Cerebellar nuclear complex (tissue), 1 donor: ENCODE measurements around the gene DTNBP1.
A peak's percentile ranks its signal among the peaks of the same experiment; 100 is the strongest.

Source experiments
- DNase-seq, 2 experiments: peaks; one replicate each; lab custom pipeline; 2025; lab: John Stamatoyannopoulos, UW

DTNBP1 gene

GRCh38 chr6:15515226-15515625, 147.6 kb downstream of the DTNBP1 start:
- no peak for DNase-seq

GRCh38 chr6:15513801-15514711, 148.8 kb downstream of the DTNBP1 start:
- no peak for DNase-seq

- DNase-seq: no peak
Measured at GRCh38 chr6:15513131-15513771, 149.6 kb downstream of the DTNBP1 start.

- no peak for DNase-seq
Measured at GRCh38 chr6:15512721-15513120, 150.1 kb downstream of the DTNBP1 start.

GRCh38 chr6:15512126-15512525, 150.7 kb downstream of the DTNBP1 start:
- DNase-seq: peak in 1 of 2 experiments; percentile 39

GRCh38 chr6:15511248-15512125, 151.3 kb downstream of the DTNBP1 start:
- DNase-seq: no peak

DNA sequence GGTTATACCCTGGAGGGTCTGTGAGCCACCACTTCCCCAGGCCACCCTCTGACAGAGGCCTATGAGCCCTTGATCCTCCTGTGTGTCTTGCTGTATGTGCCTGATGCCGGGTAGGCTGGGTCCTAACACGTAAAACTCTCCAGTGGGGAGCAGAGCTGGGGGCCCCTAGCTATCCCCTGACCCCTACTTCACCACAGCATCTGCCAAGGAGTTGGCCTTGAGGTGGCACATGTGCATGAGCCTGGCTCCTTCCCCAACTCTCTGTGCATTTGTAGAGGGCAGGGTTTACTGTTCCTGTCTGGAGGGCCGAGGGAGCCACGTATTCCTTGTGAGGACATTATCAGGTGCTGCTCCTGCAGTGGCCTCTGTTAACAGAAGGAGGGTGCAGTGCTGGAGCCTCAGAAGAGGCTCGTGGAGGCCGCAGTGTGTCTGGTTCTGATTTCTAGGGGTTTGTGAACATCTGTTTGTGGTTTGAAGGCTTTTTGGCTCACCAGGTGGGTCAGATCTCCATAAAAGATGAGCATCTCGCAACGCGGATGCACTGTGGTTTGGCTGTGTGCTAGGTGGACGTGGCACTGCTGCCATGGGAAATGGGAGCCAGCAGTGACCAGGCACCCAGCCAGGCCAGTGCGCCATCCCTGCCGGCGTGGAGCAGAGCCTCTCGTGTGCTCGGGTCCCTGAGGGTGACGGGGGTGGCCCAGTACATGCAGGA, 152.1 kb downstream of the DTNBP1 start:
- no peak for DNase-seq

GRCh38 chr6:15510121-15510520, 152.7 kb downstream of the DTNBP1 start:
- DNase-seq: no peak

GRCh38 chr6:15509335-15509933, 153.4 kb downstream of the DTNBP1 start:
- DNase-seq: no peak

DNA sequence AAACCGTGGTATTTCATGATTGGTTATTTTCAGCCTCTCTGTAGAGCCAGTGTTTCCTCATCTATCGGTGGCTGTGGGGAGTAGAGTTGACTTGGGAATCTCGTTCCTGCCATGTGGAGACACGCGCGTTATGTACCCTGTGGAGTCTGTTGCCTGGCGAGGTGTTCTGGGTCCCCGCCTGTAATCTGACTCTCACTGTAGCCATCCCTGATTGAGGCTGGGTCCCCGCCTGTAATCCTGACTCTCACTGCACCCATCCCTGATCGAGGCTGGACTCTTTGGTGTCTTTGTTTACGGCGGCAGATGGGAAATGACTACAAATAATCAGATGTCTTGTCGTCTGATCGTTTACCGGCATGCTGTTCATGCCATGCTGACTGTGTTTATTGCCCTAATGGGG, 153.9 kb downstream of the DTNBP1 start:
- no peak for DNase-seq

DNA sequence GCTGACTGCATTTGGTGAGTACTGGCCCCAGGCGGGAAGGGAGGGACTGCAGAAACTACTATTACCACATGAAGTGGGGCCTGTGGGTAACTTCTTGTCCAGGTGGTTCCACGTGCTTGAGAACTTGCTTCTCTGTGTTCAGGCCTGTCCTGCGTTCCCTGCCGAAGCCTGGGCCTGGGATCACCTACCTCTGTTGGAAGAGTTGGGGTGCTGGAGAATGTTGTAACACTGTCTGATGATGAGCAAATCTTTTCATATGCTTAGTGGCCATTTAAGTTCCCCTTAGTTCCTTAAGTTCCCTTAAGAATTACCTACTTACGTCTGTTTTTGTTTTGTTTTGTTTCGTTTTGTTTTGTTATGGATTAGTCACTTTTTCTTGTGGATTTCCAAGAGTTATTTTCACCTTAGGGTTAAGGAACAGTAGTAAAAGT, 154.4 kb downstream of the DTNBP1 start:
- no peak for DNase-seq

DNA sequence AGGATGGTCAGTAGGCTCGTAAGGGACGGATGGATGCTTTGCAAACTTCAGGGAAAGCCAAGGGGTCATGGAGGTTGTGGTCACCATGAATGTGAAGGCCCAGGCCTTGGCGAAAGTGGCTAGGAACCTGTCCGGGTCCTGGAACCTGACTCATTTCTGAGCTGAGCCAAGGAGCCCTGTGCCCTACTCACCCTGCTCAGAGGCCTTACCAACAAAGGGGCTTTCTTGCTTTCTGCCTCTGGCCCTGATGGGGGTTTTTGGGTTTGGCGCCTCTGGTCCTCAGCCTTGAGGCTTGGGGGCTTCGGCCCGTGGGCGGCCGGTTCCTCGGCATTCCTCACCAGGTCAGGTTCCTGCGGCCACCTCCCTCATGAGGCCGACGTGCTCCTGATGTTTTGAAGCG, 155.1 kb downstream of the DTNBP1 start:
- no peak for DNase-seq

DNA sequence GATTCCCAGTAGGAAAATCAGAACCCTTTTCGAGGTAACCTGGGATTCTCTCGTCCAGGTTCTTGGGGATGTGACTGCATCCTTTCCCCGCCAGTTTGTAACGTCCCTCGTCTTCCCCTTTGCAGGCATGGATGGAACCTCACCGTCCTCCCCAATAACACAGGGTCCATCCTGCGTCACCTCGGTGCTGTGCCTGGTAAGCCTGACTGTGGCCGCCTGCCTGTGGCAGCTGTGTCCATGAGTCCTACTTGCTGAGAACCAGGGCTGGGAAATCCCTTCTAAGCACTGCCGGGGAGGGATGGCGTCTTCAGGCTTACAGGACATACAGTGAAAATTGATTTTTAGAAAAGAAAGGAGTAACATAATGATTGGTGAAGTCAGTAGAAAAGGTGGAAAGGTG, 155.6 kb downstream of the DTNBP1 start:
- DNase-seq: no peak

DNA sequence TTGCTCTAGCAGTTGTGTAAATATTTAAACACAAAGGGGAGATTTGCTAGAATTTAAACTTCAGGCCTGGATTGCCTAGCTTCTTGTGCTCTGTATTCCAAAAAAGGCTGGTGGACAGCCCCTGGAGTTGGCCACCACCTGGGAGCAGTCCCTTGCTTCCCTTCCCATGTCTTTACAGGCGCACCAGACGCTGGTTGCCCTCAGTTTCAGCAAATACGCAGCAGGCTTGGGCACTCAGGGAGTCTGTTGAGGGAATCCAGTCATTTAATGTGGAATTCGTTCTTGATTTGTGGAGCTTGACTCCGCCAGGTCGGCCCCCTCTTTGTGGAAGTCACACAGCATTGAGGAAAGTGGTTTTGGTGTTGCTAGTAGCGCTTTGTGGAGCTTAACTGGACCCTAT, 156.8 kb downstream of the DTNBP1 start:
- no peak for DNase-seq

- no peak for DNase-seq
Measured at GRCh38 chr6:15505463-15505918, 157.3 kb downstream of the DTNBP1 start.

DNA sequence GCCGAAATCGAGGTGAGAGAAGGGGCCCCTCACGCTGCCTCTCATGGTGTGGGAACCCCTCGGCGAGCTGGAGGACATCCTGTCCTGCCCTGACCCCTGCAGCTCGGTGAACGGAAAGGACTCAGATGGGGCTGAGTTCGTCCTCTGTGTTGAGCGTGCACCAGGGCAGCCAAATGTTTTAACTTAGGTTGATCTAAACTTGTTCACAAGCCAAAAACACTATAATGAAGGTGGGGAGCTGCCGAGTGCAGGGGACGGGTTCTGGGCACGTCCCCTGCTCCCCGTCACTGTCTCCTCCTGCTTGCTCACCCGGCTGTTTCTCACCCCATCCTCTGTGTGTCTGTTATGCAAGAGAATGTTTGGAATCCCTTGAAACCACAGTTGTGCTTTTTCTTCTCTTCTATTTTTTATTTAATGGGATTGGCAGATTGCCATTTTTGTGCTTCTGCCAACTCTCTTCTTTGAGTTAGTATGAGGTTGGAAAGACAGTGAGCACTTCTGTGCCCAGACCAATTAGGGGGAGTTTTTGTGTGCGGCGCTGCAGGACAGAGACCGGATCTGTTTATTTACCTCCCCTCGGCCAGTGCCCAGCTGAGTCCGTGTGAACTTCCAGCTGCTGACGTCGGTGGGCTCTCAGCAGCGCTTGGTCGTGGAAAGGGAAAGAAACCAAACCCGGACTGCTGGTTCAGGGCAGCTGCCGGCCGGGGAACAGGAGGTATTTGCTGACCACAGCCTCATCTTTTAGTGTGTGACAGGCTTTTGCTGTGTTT, 158.1 kb downstream of the DTNBP1 start:
- DNase-seq: peak in 1 of 2 experiments; percentile 16

DNA sequence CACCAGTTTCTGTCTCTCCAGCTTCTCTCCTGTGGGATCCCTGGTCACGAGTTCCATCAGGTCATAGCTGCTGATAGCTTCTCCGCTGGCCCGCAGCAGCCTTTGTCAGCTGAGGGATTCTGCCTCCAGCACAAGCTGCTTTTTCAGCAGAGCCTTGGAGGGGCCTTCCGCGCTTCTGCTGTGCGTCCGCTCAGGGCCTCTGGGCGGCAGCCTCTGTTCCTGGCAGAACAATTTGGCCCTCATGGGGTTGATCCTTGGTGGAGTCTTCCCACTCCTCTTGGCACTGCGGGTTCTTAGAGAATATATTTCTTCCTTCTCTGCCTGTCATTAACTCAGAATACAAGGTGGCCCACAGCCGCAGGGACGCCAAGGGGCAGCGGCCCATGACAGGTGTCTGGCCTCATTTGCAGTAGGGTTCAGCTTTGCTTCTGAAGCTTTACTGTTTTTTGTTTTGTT, 158.8 kb downstream of the DTNBP1 start:
- no peak for DNase-seq

GRCh38 chr6:15503346-15503680, 159.5 kb downstream of the DTNBP1 start:
- no peak for DNase-seq

DNA sequence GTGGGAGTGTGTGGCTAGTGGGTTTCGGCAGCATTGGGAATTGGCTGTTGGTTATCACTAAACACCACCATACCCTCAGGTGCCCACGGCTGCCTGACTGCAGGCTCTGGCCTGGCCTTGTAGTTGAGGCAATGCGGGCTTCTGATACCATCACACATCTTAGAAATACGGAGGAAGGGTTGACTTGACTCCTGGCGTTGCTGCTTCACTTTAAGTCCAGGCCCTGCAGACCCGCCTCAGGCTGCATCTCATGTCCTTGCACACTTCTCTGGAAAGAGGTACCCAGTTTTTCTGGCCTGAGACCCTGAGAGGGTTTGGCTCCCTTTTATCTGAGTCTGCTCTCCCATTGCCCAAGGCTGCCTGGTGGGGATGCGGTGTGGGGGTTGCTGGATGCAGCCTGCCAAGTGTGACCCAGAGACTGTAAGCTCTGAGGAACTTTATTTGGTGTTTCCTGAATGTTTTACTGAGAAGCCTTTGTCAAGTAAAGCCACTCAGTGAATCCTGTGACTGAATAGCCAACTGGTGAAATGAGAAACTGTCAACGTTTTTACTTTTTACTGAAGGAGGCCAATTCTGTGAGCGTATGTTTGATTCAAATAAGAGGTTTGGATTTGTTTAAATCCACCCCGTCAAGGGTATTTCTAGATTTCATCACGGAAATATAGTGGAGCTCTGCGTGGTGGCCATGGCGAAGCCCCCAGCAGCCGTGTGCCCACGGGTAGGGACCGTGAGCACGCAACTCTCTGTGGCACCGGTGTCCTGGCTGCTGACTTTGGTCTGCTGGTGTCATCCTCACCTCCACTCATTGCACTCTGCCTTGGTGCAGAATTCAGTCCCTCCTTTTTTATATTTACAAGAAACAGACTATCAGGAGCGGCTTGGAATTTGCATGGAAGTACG, 160.1 kb downstream of the DTNBP1 start:
- no peak for DNase-seq
